ENCODE results near the gene FAM32A.

Gene FAM32A

GRCh38 chr19:16203256-16204004, 18.2 kb downstream of the FAM32A start:
- DNase-seq: peak; percentile 33

- DNase-seq: no peak
Observed at GRCh38 chr19:16204005-16204294, 18.7 kb downstream of the FAM32A start.

DNA sequence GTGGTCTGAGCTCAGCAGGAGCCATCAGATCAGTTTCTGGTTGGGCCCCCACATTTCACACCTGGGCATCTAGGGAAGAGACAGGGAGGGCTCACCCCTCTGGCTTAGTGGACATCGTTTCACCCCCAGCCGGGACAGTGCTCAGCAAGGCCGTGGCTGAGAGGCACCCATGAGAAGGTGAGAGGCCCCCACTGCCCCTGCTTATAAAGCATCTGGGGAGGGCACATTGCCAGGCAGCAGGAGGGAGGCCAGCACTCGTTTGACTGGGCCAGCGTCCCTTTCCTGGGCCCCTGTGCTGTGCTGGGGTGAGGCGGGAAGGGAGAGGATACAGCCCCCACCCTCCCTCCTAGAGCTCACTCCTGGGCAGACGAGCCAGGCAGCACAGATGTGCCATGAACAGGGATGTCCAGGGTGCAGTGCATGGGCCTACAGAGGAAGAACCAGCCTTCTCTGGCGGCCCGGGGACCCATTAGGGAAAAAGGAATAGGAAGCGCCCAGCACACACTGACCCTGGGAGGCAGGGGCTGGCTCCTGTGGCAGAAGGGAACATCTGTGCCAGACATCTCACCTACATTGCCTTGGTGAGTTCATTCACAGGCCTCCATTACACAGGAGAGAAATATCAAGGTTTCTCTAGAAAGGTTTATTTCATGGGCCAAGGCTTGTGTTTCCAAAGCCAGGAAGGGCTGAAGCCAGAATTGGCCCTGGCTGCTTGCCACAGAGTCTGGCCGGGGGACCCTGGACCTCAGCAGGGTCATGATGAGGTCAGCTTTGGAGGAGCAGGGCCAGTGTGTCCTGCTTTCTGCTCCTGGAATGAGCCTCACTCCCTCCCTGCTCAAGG, 20.2 kb downstream of the FAM32A start:
- DNase-seq: no peak

DNA sequence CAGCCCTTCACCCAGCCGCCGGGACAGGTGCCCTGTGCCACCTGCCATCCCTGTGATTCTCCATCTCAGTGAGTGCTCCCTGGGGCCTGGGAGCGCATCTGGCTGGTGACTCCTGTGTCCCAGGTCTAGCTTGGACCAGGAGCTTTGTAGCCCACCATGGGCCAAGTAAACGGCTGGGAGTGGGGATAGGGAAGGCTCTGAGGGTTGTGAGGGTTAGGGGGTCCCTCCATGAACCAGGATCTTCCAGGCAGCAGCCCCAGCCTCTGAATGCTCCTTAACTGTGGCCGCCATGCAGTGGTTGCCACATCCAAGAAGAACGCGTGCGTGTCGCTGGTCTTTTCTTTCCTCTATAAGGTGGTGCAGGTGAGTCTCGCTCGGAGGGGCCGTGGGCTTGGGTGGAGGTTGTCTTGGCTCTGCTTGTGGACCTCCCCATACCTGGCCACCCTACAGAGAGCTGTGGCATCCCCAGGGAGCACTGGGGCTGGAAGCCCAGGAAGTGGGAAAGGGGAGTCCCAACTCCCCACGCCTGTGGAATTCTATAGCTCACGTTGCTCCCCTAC, 20.9 kb downstream of the FAM32A start:
- DNase-seq: no peak

DNA sequence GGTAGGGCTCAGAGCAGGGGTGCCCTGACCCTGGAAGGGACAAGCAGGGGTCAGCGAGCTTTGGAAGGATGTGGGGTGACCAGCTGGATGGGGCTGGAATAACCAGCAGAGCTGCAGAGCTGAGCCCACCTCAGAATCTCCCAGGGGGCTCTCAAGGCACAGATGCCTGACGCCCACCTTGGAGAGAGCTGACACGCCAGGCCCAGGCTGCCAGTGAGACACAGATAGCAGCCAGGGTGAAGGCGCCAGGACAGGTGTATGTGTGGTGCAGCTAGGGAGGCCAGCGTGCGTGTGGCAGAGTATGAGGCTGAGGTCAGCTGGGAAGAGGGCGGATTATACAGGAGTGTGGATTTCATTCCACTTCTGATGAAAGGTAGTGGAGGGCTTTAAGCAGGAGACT, 21.4 kb downstream of the FAM32A start:
- DNase-seq: no peak

DNA sequence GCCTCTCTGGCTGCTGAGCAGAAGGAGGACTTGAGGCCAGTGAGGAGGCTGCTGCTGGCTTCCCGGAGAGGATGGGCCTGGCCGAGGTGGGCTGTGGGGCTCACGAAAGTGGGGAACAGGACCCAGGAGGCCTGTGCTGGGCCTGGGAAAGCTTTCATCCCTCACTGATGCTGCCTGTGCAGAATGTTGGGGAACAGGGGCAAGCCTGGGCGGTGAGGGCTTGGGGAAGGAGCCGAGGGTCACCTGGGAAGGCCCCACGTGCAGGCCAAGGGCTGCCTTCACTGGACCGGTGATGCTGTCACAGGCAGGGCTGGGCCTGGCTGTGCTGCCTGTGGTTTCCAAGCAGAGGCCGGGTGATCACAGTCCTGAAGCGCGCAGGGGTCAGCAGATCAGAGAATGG, 21.9 kb downstream of the FAM32A start:
- DNase-seq: no peak

GRCh38 chr19:16207490-16208025, 22.3 kb downstream of the FAM32A start:
- no peak for DNase-seq

GRCh38 chr19:16208064-16208759, 23.0 kb downstream of the FAM32A start:
- no peak for DNase-seq

DNA sequence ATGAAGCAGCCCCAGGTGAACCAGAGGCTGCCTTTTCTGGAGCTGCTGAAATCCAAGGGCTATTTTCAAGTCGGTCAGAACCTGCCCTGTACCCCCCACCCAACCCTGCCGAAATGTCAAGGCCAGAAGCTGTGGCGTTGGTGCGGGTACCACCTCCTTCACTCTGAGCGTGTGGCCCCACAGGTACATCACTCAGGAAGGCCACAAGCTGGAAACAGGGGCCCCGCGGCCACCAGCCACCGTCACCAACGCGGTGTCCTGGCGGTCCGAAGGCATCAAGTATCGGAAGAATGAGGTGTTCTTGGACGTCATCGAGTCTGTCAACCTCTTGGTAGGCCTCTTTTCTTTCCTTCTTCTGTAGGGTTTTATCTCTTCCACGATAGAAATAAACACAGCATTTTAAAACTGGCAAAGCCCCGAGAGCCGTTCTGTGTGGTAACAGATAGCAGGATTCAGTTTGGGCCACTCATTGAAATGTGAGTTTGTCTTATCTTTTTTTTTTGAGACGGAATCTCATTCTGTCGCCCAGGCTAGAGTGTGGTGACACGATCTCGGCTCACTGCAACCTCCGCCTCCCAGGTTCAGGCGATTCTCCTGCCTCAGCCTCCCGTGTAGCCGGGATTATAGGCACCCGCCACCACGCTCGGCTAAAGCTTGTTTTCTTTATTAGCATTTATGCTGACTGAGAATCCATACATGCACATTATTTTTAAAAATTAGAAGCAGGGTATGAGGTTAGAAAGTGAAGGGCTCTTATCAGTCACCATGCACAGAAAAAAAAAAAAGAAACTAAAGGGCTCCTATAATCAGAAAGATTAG, 23.8 kb downstream of the FAM32A start:
- DNase-seq: no peak

- DNase-seq: no peak
Observed at GRCh38 chr19:16210168-16210567, 25.0 kb downstream of the FAM32A start.

- no peak for DNase-seq
Observed at GRCh38 chr19:16213076-16213475, 27.9 kb downstream of the FAM32A start.

GRCh38 chr19:16216744-16217670, 31.8 kb downstream of the FAM32A start:
- peak; percentile 82 for DNase-seq

DNA sequence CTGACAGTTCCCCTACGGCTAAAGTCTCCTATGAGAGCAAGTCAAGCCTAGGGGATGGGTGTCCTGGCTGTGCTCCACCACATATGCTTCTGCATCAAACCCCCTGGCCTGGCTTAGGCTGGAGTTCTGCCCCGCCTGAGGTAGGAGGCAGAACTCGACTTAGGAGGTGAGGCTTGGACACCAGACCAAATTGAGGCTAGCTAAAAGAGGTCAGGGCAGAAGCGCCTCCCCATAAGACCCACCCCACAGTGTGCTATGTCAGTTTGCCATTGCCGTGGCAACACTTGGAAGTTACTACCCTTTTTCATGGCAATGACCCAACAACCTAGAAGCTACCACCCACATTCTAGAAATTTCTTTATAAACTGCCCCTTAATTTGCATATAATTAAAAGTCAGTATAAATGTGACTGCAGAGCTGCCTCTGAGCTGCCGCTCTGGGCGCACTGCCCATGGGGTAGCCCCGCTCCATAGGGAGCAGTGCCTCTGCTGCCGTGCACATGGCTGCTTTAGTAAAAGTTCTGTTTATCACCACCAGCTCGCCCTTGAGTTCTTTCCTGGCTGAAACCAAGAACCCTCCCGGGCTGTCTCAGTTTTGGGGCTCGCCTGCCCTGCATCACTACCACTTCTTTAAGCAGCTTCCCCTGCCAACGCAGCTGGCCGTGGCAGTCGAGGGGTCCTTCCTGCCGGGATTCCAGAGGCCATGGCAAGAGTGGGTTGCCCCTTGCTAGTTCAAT, 32.7 kb downstream of the FAM32A start:
- DNase-seq: no peak

DNA sequence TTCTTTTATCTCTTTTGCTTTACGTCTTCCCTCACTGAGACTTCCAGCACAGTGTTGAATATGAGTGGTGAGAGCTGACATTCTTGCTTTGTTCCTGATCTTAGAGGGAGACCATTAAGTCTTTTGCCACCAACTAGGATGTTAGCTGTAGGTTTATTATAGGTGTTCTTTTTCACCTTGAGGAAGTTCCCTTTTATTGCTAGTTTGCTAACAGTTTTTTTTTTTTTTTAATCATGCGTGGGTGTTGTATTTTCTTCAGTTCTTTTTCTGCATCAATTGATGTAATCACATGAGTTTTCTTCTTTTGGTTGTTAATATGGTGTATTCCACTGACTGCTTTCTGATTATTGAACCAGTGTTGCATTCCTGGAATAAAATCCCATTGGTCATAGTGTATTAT, 33.6 kb downstream of the FAM32A start:
- no peak for DNase-seq

DNA sequence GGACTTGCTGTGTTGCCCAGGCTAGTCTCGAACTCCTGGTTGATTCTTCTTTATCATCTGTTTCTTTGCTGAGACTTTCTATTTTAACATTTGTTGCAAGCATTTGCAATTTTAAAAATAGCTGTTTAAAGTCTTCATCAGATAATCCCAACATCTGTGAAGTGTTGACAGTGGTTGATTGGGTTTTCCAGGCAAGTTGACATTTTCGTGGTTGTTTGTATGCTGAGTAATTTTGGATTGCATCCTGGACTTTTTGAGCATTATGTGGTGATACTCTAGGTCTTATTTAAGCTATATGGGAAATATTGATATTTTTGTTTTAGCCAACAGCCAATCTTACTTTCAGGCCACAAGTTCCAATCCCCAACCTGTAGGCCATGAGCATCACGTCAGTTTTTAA, 37.6 kb downstream of the FAM32A start:
- DNase-seq: no peak

DNA sequence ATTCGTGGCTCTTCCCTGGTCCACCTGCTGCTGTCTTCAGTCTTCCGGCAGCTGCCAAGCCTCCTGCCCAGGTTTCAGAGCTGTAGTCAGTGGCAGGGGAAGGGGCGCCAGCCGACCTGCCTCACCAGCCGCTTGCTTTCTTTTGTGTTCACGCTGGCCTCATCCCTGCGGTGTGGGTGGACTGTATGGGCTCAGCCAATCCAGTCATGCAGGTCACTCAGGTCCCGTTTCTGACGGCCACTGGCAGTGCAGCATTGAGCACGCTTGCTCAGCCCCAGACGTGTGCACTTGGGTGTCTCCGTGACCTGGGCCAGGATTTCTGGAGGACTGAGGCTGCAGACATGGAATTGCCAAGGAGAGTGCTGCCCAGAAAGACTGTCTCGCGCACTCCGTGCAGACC, 38.5 kb downstream of the FAM32A start:
- DNase-seq: no peak

- no peak for DNase-seq
Observed at GRCh38 chr19:16224293-16225045, 39.3 kb downstream of the FAM32A start.

DNA sequence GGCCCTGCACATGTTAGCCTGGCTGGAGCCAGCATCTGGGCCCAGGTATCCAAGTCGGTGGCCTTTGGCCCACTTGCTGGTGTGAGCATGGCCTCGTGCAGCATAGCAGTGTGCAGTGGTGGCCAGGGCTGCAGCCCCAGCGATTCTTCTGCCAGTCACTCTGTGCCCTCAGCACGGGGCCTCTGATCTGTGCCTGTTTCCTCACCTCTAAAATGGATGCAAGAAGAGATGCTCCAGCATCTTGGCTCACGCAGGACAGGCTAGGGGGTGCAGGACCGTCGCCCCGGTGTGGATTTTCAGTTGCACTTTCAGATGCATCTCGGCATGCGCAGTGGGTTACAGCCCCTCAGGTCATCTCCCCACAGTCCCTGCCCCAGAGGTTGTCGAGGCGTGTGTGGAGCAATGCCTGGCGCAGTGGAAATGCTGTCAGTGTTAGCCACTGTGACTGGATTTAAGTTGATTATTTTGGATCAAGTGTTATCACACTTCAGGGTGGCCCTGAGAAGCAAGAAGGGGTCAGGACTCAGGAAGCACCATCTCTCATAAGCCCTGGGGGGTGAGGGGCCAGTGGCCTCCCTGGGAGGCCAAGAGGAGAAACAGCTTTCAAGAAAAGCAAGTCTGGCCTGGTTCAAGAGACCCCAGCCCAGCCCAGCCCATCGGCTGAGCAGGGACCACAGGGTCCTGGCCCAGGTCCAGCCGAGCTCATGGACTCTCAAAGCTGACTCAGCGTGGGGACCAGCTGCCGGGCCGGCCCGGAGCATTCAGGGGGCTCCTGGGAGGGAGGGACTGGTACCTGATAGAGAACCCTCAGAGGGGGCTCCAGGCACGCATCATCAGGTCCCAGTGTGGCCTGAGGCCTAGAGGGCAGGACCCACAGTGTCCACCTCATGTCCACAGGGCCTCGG, 40.3 kb downstream of the FAM32A start:
- DNase-seq: no peak

DNA sequence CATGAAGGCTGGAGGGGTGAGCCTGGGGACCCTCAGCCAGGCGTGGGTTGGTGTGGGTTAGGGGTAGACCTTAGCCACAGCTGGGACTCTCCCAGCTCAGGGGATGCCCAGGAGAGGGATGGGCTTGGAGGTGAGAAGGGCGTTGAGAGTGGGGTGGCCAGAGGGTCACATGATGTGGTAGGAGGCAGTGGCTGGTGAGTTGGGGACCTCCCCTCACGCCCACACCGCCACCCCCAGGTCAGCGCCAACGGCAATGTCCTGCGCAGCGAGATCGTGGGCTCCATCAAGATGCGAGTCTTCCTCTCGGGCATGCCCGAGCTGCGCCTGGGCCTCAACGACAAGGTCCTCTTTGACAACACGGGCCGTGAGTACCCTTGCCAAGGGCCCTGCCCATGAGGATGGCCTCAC, 41.0 kb downstream of the FAM32A start:
- no peak for DNase-seq
